Measurements from ENCODE around the gene COG2.

DNA sequence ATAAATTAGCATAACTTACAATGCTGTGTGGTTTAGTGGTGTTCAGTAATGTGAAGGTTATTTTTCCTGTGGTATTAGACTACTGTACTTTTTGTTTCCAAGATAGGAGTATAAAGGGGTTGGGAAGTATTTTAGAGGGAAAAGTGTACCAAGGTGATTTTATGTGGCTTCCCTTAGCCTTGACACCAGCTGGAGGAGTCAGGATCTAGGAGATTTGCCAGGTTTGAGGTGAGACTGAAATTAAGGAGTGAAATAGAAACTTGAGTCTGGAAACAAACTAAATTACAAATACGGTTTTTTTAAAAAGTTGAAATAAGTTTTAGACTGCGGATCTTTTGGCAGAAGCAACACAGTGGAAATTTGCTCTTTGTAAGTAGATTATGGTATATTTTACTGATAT, 32.3 kb downstream of the COG2 start:
- TF ChIP-seq EZH2 (IDR thresholded peaks at IDR 0.05; ENCODE audit: insufficient read depth, poor library complexity, severe bottlenecking) = no peak
- TF ChIP-seq EZH2phosphoT487 (IDR thresholded peaks at IDR 0.05; ENCODE audit: insufficient read depth, low read depth) = no peak

Data from GM23248 (cell line).